HepG2 (cell line): ENCODE measurements around the gene SMYD5.

Experiments used
- FOXA1 ChIP-seq, 2 experiments: fragments of 450-650 bp in 1 of 2; sonication (generic) in 1 of 2; formaldehyde crosslinking in 1 of 2; IDR thresholded peaks; 2 replicates each; pipeline versions ENCODE4 v1.4.0 to v1.6.1; 2016 to 2020; ENCODE audit warnings: missing genetic modification reagents in 1 of 2
- JUND ChIP-seq: sonication (generic); formaldehyde crosslinking; IDR thresholded peaks from 2 replicates; pipeline ENCODE4 v1.8.0; 2022; ENCODE audit warnings: mild to moderate bottlenecking, missing genetic modification reagents
- MAZ ChIP-seq, 2 experiments: sonication (generic) in 1 of 2; formaldehyde crosslinking in 1 of 2; IDR thresholded peaks; 2 replicates each; pipeline versions ENCODE4 v1.5.0 to v1.6.1; 2012 to 2020; ENCODE audit warnings: low read depth in 2 of 2, mild to moderate bottlenecking in 2 of 2, borderline replicate concordance in 1 of 2, improper control_type of control experiment in 1 of 2, low read length in 1 of 2, missing genetic modification reagents in 1 of 2, moderate library complexity in 1 of 2
- MIER2 ChIP-seq: IDR thresholded peaks from 2 replicates; pipeline ENCODE4 v1.6.1; 2016; ENCODE audit warnings: missing biosample characterization, missing genetic modification reagents
- PCBP1 ChIP-seq: fragments of 200-400 bp; formaldehyde crosslinking; IDR thresholded peaks from 2 replicates; pipeline ENCODE4 v1.6.1; 2017; ENCODE audit warnings: mild to moderate bottlenecking, low read depth, low read length, borderline replicate concordance
- POLR2A ChIP-seq, 2 experiments: IDR thresholded peaks; 2 replicates each; pipeline ENCODE4 v1.6.1; 2011; ENCODE audit warnings: low read depth in 2 of 2, low read length in 2 of 2, mild to moderate bottlenecking in 1 of 2, moderate library complexity in 1 of 2; ENCODE audit not compliant: insufficient read depth in 1 of 2
- ZBTB7A ChIP-seq: sonication (generic); formaldehyde crosslinking; IDR thresholded peaks from 2 replicates; pipeline ENCODE4 v1.8.0; 2022; ENCODE audit warnings: mild to moderate bottlenecking, missing genetic modification reagents
- ZNF326 ChIP-seq: sonication (generic); formaldehyde crosslinking; IDR thresholded peaks from 2 replicates; pipeline ENCODE4 v1.4.0; 2020; ENCODE audit warnings: missing genetic modification reagents, borderline replicate concordance
- ZZZ3 ChIP-seq: sonication (generic); formaldehyde crosslinking; IDR thresholded peaks from 2 replicates; pipeline ENCODE4 v1.4.0; 2020; ENCODE audit warnings: missing genetic modification reagents, mild to moderate bottlenecking, borderline replicate concordance
- TF ChIP-seq, protein P1 (sequence below): sonication (generic); formaldehyde crosslinking; IDR thresholded peaks from 2 replicates; pipeline ENCODE4 v1.5.0; 2020; ENCODE audit warnings: mild to moderate bottlenecking, missing genetic modification reagents, moderate library complexity

DNA sequence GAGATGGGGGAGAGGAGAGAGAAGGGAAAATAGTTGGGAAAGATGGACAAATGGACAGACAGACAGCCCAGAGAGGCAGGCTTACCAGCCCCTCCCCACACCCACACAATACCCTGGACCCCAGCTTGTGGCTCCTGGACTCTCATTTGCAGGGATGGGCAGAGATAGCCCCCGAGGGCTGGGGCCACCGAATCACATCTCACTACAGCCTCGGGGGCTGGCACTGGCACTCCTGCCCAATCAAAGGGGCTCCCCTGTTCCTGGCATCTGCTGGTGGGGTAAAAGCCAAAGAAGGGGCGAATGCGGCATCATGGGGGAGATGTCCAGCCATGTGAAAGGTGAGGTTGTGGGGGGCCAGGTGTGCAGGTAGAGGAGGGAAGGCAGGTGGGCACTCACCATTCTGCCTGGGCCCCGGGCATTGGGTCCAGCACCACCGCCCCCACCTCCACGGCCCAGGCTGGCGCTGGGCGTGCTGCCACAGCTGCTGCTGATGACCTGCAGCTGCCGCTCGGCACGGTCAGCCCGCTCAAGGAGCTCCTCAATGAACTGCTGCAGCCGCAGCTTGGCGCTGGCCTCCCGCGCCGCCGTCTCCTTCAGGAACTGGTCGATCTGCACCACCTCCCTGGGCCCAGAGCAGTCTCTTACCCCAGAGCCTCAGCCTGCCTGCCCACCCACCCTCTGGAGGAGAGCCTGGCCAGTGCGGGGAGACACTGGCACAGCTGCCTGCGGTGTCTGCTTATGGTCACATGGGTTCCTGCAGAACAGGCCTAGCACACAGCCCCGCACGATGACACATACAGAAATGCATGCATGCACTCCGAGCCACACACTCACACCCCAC is 52.2 kb downstream of the SMYD5 start:
- TF ChIP-seq, protein P1, sequence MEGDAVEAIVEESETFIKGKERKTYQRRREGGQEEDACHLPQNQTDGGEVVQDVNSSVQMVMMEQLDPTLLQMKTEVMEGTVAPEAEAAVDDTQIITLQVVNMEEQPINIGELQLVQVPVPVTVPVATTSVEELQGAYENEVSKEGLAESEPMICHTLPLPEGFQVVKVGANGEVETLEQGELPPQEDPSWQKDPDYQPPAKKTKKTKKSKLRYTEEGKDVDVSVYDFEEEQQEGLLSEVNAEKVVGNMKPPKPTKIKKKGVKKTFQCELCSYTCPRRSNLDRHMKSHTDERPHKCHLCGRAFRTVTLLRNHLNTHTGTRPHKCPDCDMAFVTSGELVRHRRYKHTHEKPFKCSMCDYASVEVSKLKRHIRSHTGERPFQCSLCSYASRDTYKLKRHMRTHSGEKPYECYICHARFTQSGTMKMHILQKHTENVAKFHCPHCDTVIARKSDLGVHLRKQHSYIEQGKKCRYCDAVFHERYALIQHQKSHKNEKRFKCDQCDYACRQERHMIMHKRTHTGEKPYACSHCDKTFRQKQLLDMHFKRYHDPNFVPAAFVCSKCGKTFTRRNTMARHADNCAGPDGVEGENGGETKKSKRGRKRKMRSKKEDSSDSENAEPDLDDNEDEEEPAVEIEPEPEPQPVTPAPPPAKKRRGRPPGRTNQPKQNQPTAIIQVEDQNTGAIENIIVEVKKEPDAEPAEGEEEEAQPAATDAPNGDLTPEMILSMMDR: no peak
- TF ChIP-seq POLR2A (IDR thresholded peaks at IDR 0.05; ENCODE audit: insufficient read depth in 1 of 2, low read depth in 2 of 2, low read length in 2 of 2): no peak
- no peak for TF ChIP-seq MIER2
- TF ChIP-seq PCBP1: no peak
- no peak for TF ChIP-seq MAZ (IDR thresholded peaks at IDR 0.05; ENCODE audit: borderline replicate concordance, low read depth, low read length)
- no peak for TF ChIP-seq MAZ (CRISPR knock-in tag; IDR thresholded peaks at IDR 0.05; ENCODE audit: low read depth)
- no peak for TF ChIP-seq ZZZ3 (CRISPR knock-in tag)
- no peak for TF ChIP-seq ZBTB7A (CRISPR knock-in tag)
- TF ChIP-seq JUND (CRISPR knock-in tag): no peak
- no peak for TF ChIP-seq ZNF326 (CRISPR knock-in tag)
- no peak for TF ChIP-seq FOXA1 (IDR thresholded peaks at IDR 0.05)
- TF ChIP-seq FOXA1 (CRISPR knock-in tag; IDR thresholded peaks at IDR 0.05): no peak
